Fibroblast of pulmonary artery (primary cell): Measurements from ENCODE around the gene PSMA4.
"Not testable (repeated sequence)": the region's sequence is repeated elsewhere in the genome, so short reads cannot be mapped to it uniquely, and the experiment has no call there.

Experiments used
- DNase-seq: peaks from one replicate; pipeline ENCODE4 v3.0.0-alpha.2; 2010; ENCODE audit warnings: low read depth
- H3K4me3 ChIP-seq: replicated peaks from 2 replicates; pipeline ENCODE4 v1.5.1; 2011; ENCODE audit warnings: low read depth, mild to moderate bottlenecking, control low read depth, low read length, moderate library complexity
- CTCF ChIP-seq: IDR thresholded peaks from 2 replicates; pipeline ENCODE4 v1.5.1; 2011; ENCODE audit warnings: mild to moderate bottlenecking, control low read depth, low read length, inconsistent platforms; ENCODE audit errors: missing control alignments

The PSMA4 gene

DNA sequence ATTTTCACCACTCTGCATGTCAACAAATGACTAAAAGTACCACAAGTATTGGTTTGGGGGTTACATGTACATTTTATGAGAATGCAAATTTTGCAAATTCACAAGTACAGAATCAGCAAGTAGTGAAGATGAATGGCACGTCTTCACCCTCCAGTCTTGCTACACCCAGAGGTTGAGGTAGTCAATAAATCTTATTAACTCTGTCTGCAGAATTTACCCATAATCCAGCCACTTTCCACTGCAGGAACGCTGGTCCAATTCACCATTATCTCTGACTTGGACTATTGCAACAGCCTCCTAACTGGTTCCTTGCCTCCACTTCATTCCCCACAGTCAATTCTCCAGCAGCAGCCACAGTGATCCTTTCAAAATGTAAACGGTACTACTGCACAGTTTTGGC is 10.6 kb downstream of the PSMA4 start:
- no peak for TF ChIP-seq CTCF
- no peak overlapping the region for H3K4me3 ChIP-seq
- no peak for DNase-seq

DNA sequence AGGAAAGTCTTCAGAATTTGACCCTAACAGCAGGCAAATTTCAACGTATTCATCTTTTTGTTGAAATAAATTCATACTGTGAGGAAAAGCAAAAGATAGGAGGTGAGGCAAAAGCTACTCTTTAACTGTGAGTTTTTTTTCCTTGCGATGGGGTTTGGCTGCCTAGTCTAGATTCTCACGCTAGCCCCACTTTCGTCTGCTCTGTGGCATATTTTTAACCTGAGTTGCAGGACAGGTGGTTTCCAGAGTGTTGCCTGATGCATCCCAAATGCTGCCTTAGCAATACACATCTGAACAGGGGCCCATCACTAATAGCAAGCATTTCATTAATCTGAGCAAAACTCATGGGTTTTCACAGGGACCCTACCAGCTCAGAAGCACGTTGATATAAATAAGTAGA is 11.7 kb downstream of the PSMA4 start:
- no peak for DNase-seq
- no peak for TF ChIP-seq CTCF
- no peak overlapping the region for H3K4me3 ChIP-seq

GRCh38 chr15:78552597-78552996 is 12.4 kb downstream of the PSMA4 start:
- H3K4me3 ChIP-seq: no peak overlapping the region
- DNase-seq: no peak
- TF ChIP-seq CTCF: no peak

DNA sequence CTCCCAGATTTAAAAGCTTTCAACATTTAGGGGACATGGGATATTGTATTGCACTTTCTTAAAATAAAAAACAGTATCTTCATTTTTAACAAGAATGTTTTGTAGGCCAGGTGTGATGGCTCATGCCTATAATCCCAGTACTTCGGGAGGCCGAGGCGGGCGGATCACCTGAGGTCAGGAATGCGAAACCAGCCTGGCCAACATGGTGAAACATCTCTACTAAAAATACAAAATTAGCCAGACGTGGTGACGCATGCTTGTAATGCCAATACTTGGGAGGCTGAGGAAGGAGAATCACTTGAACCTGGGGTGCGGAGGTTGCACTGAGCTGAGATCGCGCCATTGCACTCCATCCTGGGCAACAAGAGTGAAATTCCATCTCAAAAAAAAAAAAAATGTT is 20.0 kb downstream of the PSMA4 start:
- not testable (repeated sequence) for DNase-seq, H3K4me3 ChIP-seq

DNA sequence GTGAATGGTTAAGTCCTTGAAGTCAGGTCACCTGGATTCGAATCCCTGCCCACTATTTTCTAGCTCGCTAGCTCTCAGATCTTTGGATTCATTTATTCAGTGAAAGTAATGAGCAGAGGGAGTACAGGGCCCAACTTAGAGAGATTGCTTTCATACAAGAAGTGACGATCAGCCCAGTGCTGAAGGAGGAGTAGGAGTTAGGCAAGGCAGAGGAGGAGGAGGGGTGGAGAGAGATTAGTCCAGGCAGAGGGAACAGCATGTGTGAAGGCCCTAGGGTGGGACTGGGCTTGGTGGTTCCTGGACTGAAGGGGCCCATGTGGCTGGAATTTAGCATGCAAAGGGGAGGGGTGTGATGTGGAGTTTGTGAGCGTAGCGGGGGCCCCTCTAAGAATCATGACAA is 21.2 kb downstream of the PSMA4 start:
- no peak for TF ChIP-seq CTCF
- no peak for DNase-seq

GRCh38 chr15:78563092-78563491 is 22.8 kb downstream of the PSMA4 start:
- TF ChIP-seq CTCF: no peak
- no peak for DNase-seq
- no peak overlapping the region for H3K4me3 ChIP-seq

More for the DNA sequence above, 21.2 kb downstream of the PSMA4 start:
- H3K4me3 ChIP-seq: no peak overlapping the region

- no peak for TF ChIP-seq CTCF
- H3K4me3 ChIP-seq: no peak overlapping the region
- no peak for DNase-seq
Measured at GRCh38 chr15:78564743-78565096, 24.5 kb downstream of the PSMA4 start.
